Astrocyte of the cerebellum (primary cell): ENCODE results near the gene BICD1.

Experiments
- DNase-seq: peaks from one replicate; pipeline ENCODE4 v3.0.0-alpha.2; 2011; ENCODE audit warnings: low read depth
- H3K4me3 ChIP-seq: 2 replicates; pipeline ENCODE4 v1.5.1; 2011; ENCODE audit warnings: mild to moderate bottlenecking, low read depth, low read length, moderate library complexity
- in situ Hi-C: cut with HindIII; loops from 2 replicates; pipeline ENCODE4 v1.10.0; 2017; ENCODE audit warnings: low sequenced_read_pairs
- TF ChIP-seq, protein P1 (sequence below): IDR thresholded peaks from 2 replicates; pipeline ENCODE4 v1.5.1; 2012; ENCODE audit warnings: low read length, low read depth, moderate library complexity, mild to moderate bottlenecking; ENCODE audit errors: missing control alignments

Gene BICD1

DNA sequence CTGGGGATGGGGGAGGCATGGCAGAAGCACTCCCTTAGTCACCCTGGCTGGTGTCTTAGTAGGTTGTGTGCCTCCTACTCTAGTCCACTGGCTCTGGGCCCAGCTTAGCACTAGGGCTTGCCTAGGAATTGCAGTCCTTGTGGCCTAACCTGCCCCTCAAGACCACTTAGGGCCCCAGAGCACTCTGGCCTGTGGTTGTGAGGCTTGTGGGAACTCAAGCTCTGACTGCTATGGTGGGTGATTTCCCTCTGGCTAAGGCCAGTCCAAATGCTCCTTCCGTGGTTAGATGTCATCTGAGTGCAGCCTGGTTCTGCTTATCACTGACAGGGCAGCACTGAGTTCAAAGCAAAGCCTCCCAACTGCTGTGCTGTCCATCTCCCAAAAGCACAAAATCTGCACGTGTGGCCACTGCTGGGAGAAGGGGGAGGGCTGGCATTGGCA, 312.9 kb downstream of the BICD1 start:
- no peak overlapping the region for H3K4me3 ChIP-seq
- in situ Hi-C loops, result no loop called here
- TF ChIP-seq, protein P1, sequence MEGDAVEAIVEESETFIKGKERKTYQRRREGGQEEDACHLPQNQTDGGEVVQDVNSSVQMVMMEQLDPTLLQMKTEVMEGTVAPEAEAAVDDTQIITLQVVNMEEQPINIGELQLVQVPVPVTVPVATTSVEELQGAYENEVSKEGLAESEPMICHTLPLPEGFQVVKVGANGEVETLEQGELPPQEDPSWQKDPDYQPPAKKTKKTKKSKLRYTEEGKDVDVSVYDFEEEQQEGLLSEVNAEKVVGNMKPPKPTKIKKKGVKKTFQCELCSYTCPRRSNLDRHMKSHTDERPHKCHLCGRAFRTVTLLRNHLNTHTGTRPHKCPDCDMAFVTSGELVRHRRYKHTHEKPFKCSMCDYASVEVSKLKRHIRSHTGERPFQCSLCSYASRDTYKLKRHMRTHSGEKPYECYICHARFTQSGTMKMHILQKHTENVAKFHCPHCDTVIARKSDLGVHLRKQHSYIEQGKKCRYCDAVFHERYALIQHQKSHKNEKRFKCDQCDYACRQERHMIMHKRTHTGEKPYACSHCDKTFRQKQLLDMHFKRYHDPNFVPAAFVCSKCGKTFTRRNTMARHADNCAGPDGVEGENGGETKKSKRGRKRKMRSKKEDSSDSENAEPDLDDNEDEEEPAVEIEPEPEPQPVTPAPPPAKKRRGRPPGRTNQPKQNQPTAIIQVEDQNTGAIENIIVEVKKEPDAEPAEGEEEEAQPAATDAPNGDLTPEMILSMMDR, result no peak
- DNase-seq, result no peak

- TF ChIP-seq, protein P1, result no peak
- no peak for DNase-seq
- in situ Hi-C loops, result no loop called here
- no peak overlapping the region for H3K4me3 ChIP-seq
These were observed 313.7 kb downstream of the BICD1 start for GRCh38 chr12:32420356-32420755.

DNA sequence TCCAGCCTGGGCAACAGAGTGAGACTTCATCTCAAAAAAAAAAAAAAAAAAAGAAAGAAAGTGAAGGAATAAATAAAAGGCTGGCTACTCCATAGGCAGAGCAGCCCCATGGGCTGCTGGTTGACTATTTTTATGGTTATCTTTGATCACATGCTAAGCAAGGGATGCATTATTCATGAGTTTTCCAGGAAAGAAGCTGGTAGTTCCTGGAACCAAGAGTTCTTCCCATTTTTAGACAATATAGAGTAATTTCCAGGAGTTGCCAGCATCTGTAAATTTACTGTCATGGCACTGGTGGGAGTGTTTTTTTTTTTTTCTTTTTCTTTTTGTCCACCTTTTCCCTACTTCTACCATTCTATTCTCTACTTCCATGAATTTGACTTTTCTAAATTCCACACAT, 316.9 kb downstream of the BICD1 start:
- DNase-seq, result no peak
- TF ChIP-seq, protein P1, result no peak
- H3K4me3 ChIP-seq, result no peak overlapping the region
- in situ Hi-C loops, result no loop called here

DNA sequence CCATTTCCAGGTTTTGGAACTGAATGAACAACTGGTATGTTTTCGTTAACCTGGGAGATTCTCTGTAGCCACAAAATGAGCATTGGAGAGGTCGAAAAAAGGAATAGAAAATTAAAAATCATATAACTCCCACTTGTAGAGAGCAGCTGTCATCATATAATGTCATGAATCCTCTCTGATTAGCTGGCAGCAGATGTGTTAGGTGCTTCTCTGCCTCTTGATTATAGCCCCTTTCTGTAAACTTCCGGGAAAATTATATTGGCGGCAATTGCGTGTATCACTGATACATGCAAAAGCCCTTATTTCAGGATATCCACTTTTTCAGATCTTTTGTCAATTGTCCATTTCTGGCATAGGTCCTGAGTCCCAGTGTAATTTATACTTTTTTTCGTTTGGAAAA, 324.4 kb downstream of the BICD1 start:
- in situ Hi-C loops, result no loop called here
- TF ChIP-seq, protein P1, result no peak
- DNase-seq, result no peak
- no peak overlapping the region for H3K4me3 ChIP-seq
